Prostate gland (tissue), 2 donors: ENCODE results near the gene PA2G4.

Experiments
- POLR2A ChIP-seq: fragments of 450-650 bp; IDR thresholded peaks from one replicate; pipeline ENCODE4 v1.6.1; 2016; ENCODE audit warnings: antibody characterized with exemption, mild to moderate bottlenecking
- POLR2AphosphoS5 ChIP-seq: sonication (generic); formaldehyde crosslinking; IDR thresholded peaks from one replicate; pipeline ENCODE4 v1.6.1; 2017; ENCODE audit warnings: antibody characterized with exemption
- TF ChIP-seq, protein P1 (sequence below), 4 experiments: fragments of 200-600 bp in 2 of 4; fragments of 450-650 bp in 2 of 4; sonication (generic) in 2 of 4; IDR thresholded peaks; 1 replicate in 3 of 4; 2 replicates in 1 of 4; pipeline ENCODE4 v1.5.1; 2016 to 2019; ENCODE audit warnings: antibody characterized with exemption in 4 of 4, mild to moderate bottlenecking in 2 of 4, moderate library complexity in 2 of 4

DNA sequence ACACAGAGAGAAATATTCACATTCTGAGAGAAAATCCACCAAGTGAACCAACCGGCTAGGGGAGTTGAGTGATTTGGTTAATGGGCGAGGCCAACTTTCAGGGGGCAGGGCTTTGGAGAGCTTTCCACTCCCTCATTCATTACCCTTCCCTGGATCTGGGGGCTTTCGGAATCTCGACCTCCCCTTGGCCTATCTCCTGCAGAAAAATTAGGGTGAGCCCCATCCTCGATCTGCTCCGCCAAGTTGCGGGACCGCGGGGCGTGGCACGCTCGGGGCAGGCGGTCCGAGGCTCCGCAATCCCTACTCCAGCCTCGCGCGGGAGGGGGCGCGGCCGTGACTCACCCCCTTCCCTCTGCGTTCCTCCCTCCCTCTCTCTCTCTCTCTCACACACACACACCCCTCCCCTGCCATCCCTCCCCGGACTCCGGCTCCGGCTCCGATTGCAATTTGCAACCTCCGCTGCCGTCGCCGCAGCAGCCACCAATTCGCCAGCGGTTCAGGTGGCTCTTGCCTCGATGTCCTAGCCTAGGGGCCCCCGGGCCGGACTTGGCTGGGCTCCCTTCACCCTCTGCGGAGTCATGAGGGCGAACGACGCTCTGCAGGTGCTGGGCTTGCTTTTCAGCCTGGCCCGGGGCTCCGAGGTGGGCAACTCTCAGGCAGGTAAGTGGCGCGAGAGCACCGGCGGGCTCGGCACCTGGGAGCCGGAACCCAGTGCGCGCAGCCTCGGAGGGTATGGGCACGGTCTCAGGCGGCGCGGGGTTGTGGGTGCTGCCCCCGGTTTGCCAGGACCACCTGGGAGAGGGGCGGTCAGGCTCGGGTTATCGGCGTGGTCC, 24.4 kb upstream of the PA2G4 start, which contains the start of gene ERBB3:
- TF ChIP-seq, protein P1, sequence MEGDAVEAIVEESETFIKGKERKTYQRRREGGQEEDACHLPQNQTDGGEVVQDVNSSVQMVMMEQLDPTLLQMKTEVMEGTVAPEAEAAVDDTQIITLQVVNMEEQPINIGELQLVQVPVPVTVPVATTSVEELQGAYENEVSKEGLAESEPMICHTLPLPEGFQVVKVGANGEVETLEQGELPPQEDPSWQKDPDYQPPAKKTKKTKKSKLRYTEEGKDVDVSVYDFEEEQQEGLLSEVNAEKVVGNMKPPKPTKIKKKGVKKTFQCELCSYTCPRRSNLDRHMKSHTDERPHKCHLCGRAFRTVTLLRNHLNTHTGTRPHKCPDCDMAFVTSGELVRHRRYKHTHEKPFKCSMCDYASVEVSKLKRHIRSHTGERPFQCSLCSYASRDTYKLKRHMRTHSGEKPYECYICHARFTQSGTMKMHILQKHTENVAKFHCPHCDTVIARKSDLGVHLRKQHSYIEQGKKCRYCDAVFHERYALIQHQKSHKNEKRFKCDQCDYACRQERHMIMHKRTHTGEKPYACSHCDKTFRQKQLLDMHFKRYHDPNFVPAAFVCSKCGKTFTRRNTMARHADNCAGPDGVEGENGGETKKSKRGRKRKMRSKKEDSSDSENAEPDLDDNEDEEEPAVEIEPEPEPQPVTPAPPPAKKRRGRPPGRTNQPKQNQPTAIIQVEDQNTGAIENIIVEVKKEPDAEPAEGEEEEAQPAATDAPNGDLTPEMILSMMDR (IDR thresholded peaks at IDR 0.05): peak in 2 of 4 experiments; percentile 45 to 50
- TF ChIP-seq POLR2A: peak; percentile 80
- peak; percentile 72 for TF ChIP-seq POLR2AphosphoS5
